Coronary artery (tissue), 2 donors: ENCODE measurements around the gene ACD.
A peak's percentile ranks its signal among the peaks of the same experiment; 100 is the strongest.

Experiments
- DNase-seq: peaks from one replicate; pipeline ENCODE4 v3.0.0-alpha.2; 2017; ENCODE audit warnings: low spot score
- H3K27ac ChIP-seq, 2 donors: fragments of 200-600 bp; sonication (generic); one replicate each; pipeline ENCODE4 v1.5.1; 2016 to 2019
- H3K4me3 ChIP-seq: fragments of 200-600 bp; sonication (generic); 2 replicates; pipeline ENCODE4 v1.5.1; 2016; ENCODE audit warnings: mild to moderate bottlenecking, moderate library complexity
- CTCF ChIP-seq: fragments of 200-600 bp; sonication (generic); IDR thresholded peaks from one replicate; pipeline ENCODE4 v1.5.1; 2019; ENCODE audit warnings: antibody characterized with exemption

Gene ACD

GRCh38 chr16:67669499-67670101, 9.5 kb upstream of the ACD start:
- DNase-seq, result no peak
- no peak for TF ChIP-seq CTCF
- H3K4me3 ChIP-seq, result no peak overlapping the region
- H3K27ac ChIP-seq, result no peak overlapping the region

GRCh38 chr16:67668495-67669157, 8.6 kb upstream of the ACD start:
- peak overlapping the region in 1 of 2 donors; percentile 96 for H3K27ac ChIP-seq
- DNase-seq, result no peak
- no peak for TF ChIP-seq CTCF

GRCh38 chr16:67667817-67668494, 7.9 kb upstream of the ACD start:
- TF ChIP-seq CTCF, result peak; percentile 92
- Histone ChIP-seq H3K27ac (peak overlapping the region; percentile 86 to 96), H3K4me3 (peak overlapping the region; percentile 84)
- peak; percentile 93 for DNase-seq

More at GRCh38 chr16:67668495-67669157, 8.6 kb upstream of the ACD start:
- H3K4me3 ChIP-seq, result no peak overlapping the region

GRCh38 chr16:67667453-67667816, 7.4 kb upstream of the ACD start:
- peak overlapping the region; percentile 86 to 96 for H3K27ac ChIP-seq
- no peak for DNase-seq
- H3K4me3 ChIP-seq, result peak overlapping the region; percentile 84
- no peak for TF ChIP-seq CTCF

GRCh38 chr16:67666559-67667452, 6.7 kb upstream of the ACD start, which contains the start of the genes C16orf86 and ENKD1:
TSS of gene C16orf86 (plus strand) at chr16:67666814. CDS start at chr16:67666971, 157 bp downstream.
TSS of gene ENKD1 (minus strand) at chr16:67666750. CDS start at chr16:67666442, 308 bp downstream.
- no peak for TF ChIP-seq CTCF
- Histone ChIP-seq H3K4me3 (peak within 1 kb of the TSS; percentile 84), H3K27ac (peak within 1 kb of the TSS; percentile 86 to 96)
- peak; percentile 90 for DNase-seq

GRCh38 chr16:67666032-67666551, 6.0 kb upstream of the ACD start:
- no peak for TF ChIP-seq CTCF
- Histone ChIP-seq H3K4me3 (peak overlapping the region; percentile 84), H3K27ac (peak overlapping the region; percentile 86 to 96)
- no peak for DNase-seq
